Activated B cell treated with CpG ODN at 0.5 μM for 24 hours (primary cell): Measurements from ENCODE around the gene CCDC154. TPM values are rescaled to one million over a fixed set of nuclear protein-coding genes. Genes with fewer than 3 reads are reported as not detected.

Source experiments
- ATAC-seq: fragments of 200-7000 bp; cut with Tn5 transposase; one replicate; pipeline ENCODE4 v1.10.0; 2021; ENCODE audit warnings: low read depth, mild to moderate bottlenecking, moderate library complexity
- CTCF ChIA-PET: fragments of 350-600 bp; sonication (Branson Sonifier 250); formaldehyde crosslinking; loops from one replicate; lab custom pipeline; 2021; ENCODE audit warnings: antibody characterized with exemption; lab: Charles Lee
- POLR2A ChIA-PET: fragments of 350-600 bp; sonication (Branson Sonifier 250); formaldehyde crosslinking; loops from one replicate; lab custom pipeline; 2021; ENCODE audit warnings: antibody characterized with exemption; lab: Charles Lee
- DNase-seq: peaks from one replicate; pipeline ENCODE4 v3.0.0; 2022
- H3K27ac Mint-ChIP-seq: one replicate; pipeline ENCODE4 v1.8.0; 2020; ENCODE audit warnings: mixed read lengths
- H3K27me3 Mint-ChIP-seq: one replicate; pipeline ENCODE4 v1.8.0; 2021; ENCODE audit warnings: mixed read lengths
- H3K36me3 Mint-ChIP-seq: one replicate; pipeline ENCODE4 v1.8.0; 2021; ENCODE audit warnings: low read depth, mixed read lengths
- H3K4me1 Mint-ChIP-seq: one replicate; pipeline ENCODE4 v1.8.0; 2021; ENCODE audit warnings: mixed read lengths
- H3K4me3 Mint-ChIP-seq: one replicate; pipeline ENCODE4 v1.8.0; 2020; ENCODE audit warnings: mild to moderate bottlenecking, mixed read lengths
- H3K9me3 Mint-ChIP-seq: one replicate; pipeline ENCODE4 v1.8.0; 2020; ENCODE audit warnings: mixed read lengths
- intact Hi-C: fragments of 100-400 bp; cut with micrococcal nuclease; formaldehyde crosslinking; loops from one replicate; pipeline ENCODE4 v1.15.1; 2024
- total RNA-seq: library from RNA; stranded (reverse); gene quantifications from 2 replicates; pipeline ENCODE4 v1.2.3, GENCODE V29; 2022
- TF ChIP-seq, protein P1 (sequence below): fragments of 200-600 bp; IDR thresholded peaks from one replicate; pipeline ENCODE4 v1.8.0; 2022; ENCODE audit warnings: antibody characterized with exemption, mild to moderate bottlenecking

Gene CCDC154
- total RNA-seq, 1 donor from 2014 or later: 6.7 TPM

DNA sequence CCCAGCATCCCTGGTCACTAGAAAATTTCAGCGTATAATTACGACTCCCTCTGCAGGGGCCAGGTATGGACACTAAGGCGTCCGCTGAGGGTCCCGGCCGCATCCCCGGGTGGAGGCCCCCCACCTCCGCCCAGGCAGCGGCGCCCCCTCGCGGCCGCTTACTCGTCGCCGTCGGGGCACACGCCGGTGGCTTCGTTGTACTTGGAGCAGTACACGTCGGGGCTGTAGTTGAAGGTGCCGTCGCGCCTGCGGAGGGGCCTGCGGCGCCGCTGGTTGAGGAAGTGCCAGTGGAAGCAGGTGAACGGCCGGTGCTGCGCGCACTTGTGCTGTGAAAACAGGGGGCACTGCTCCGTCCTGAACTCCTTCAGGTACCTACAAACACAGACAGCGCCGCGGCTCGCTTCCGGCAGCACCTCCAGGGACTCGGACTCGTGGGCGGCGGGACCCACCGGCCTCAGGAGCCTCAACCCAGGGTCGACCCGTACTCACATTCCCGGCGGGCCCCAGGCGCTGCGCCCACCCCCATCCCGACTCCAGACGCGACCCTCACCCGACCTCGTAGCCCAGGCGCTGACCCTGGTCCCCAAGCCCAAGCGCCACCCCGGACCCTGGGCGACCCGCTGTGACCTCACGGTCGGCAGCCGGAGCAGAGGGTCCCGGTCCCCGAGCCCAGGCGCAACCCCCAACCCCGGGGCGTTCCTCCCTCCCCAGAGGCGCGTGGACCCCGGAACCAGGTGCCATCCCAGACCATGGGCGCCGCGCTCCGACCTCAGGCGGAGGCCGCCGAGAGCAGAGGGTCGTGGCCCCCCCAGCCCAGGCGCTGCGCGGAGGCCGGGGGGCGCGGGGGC is 30.4 kb downstream of the CCDC154 start:
- ChIA-PET CTCF (interaction anchor here (1.4 kb wide), 1 partner anchor 50 kb away, joined by 5 read pairs; no protein-coding TSS in a partner anchor), POLR2A (interaction anchor here (0.7 to 0.8 kb wide), 3 partner anchors 15 to 739 kb away, joined by 3 to 10 read pairs (median 7); partner anchors contain the start of gene TELO2)
- TF ChIP-seq, protein P1, sequence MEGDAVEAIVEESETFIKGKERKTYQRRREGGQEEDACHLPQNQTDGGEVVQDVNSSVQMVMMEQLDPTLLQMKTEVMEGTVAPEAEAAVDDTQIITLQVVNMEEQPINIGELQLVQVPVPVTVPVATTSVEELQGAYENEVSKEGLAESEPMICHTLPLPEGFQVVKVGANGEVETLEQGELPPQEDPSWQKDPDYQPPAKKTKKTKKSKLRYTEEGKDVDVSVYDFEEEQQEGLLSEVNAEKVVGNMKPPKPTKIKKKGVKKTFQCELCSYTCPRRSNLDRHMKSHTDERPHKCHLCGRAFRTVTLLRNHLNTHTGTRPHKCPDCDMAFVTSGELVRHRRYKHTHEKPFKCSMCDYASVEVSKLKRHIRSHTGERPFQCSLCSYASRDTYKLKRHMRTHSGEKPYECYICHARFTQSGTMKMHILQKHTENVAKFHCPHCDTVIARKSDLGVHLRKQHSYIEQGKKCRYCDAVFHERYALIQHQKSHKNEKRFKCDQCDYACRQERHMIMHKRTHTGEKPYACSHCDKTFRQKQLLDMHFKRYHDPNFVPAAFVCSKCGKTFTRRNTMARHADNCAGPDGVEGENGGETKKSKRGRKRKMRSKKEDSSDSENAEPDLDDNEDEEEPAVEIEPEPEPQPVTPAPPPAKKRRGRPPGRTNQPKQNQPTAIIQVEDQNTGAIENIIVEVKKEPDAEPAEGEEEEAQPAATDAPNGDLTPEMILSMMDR: no peak
- intact Hi-C loops: loop anchor here (1.0 to 5.0 kb wide), 2 partner anchors 35 to 198 kb away; partner anchors contain the start of genes CRAMP1 and IFT140
- DNase-seq (peak; percentile 61), ATAC-seq (peak; percentile 64)
- H3K9me3 Mint-ChIP-seq: no peaks in the 10 kb centered on the region
- peaks cover 21% of the 10 kb centered on the region for H3K36me3 Mint-ChIP-seq
- peaks cover 22% of the 10 kb centered on the region for H3K4me1 Mint-ChIP-seq
- H3K27me3 Mint-ChIP-seq: no peaks in the 10 kb centered on the region
- H3K27ac Mint-ChIP-seq: peak overlapping the region; percentile 85
- H3K4me3 Mint-ChIP-seq: peak overlapping the region; percentile 88

DNA sequence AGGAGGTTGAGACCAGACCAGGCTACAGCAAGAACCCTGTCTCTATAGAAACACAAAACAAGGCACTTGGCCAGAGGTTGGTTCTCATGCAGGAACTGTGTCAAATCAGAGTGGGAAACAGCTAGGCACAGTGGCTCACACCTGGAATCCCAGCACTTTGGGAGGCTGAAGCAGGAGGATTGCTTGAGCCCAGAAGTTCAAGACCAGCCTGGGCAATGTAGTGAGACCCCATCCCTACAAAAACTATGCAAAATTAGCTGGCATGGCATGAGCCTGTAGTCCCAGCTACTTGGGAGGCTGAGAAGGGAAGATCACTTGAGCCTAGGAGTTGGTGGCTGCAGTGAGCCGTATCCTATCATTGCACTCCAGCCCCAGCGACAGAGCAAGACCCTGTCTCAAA is 31.5 kb downstream of the CCDC154 start:
- CTCF ChIA-PET: interaction anchor here (1.4 kb wide), 1 partner anchor 49 kb away, joined by 5 read pairs; no protein-coding TSS in a partner anchor
- Mint-ChIP-seq H3K36me3 (peaks cover 18% of the 10 kb centered on the region), H3K9me3 (no peaks in the 10 kb centered on the region), H3K27ac (peak overlapping the region; percentile 85), H3K4me1 (peaks cover 31% of the 10 kb centered on the region), H3K4me3 (no peak overlapping the region), H3K27me3 (no peaks in the 10 kb centered on the region)
- POLR2A ChIA-PET: interaction anchor here (0.7 to 2.4 kb wide), 4 partner anchors 8 to 738 kb away, joined by 7 to 23 read pairs (median 8); partner anchors contain the start of gene UQCC4
- intact Hi-C loops: loop anchor here (5.0 kb wide), 1 partner anchor 199 kb away; the partner anchor contains the start of genes CRAMP1 and IFT140
- TF ChIP-seq, protein P1: no peak
- no peak for ATAC-seq
- no peak for DNase-seq

DNA sequence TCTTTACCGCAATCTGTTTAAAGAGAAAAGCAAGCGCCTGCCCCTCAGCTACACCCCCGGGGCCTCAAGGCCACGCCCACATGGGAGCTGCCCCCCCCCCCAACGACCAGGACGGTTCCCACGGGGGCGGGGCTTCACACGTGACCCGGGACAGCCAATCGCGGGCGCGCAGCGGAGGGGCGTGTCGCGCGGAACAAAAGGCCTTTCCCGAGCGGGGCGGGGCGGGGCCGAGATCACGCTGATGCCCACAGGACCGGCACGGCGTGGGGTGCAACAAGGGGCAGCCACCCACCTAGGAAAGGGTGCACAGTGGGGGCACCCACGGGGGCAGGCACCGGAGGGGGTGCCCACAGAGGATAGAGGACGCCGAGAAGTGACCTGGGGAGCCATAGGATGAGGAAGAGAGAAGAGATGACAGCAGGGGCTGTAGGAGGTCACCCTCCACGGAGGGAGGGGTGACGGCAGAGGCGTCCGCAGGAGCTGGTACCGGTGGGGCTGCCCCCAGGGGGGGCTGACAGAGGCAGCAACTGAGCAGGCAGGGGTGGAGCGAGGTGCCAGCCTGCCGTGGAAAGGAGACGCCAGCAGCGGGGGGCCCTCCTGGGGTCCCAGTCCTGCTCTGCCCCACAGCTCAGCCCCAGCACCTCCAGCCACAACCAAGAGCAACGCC is 36.1 kb downstream of the CCDC154 start:
- peak overlapping the region; percentile 80 for H3K4me3 Mint-ChIP-seq
- peak overlapping the region; percentile 56 for H3K27ac Mint-ChIP-seq
- ATAC-seq (peak; percentile 94), DNase-seq (peak; percentile 98)
- TF ChIP-seq, protein P1: no peak
- intact Hi-C loops: loop anchor here (1.0 kb wide), 3 partner anchors 12 to 45 kb away; partner anchors contain the start of gene UQCC4
- no peaks in the 10 kb centered on the region for H3K27me3 Mint-ChIP-seq
- POLR2A ChIA-PET: interaction anchor here (0.6 to 2.5 kb wide), 10 partner anchors 8 to 1371 kb away, joined by 3 to 20 read pairs (median 5); partner anchors contain the start of genes MAPK8IP3, TELO2, UBE2I and UQCC4
- peaks cover 32% of the 10 kb centered on the region for H3K36me3 Mint-ChIP-seq
- CTCF ChIA-PET: no interaction called here
- peaks cover 30% of the 10 kb centered on the region for H3K4me1 Mint-ChIP-seq
- H3K9me3 Mint-ChIP-seq: no peaks in the 10 kb centered on the region

DNA sequence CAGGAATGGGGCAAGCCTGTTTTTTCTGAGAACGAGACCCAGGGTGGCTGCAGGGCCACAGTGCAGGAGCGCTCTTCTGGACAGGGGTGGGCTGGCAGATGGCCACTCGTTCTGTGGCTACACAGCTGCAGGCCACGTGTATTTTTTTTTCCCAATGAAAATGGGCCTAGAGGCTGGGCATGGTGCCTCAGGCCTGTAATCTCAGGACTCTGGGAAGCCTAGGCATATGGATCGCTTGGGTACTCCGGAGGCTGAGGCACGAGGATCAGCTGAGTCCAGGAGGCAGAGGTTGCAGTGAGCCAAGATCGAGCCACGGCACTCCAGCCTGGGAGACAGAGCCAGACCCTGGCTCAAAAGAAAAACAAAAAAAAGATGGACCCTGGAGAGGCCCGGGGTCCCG is 36.6 kb downstream of the CCDC154 start:
- Mint-ChIP-seq H3K27ac (peak overlapping the region; percentile 74), H3K4me1 (peaks cover 28% of the 10 kb centered on the region), H3K27me3 (no peaks in the 10 kb centered on the region), H3K9me3 (no peaks in the 10 kb centered on the region), H3K36me3 (peaks cover 38% of the 10 kb centered on the region), H3K4me3 (peak overlapping the region; percentile 68)
- ChIA-PET CTCF (interaction anchor here (0.5 kb wide), 1 partner anchor 293 kb away, joined by 3 read pairs; no protein-coding TSS in a partner anchor), POLR2A (interaction anchor here (0.6 to 2.5 kb wide), 10 partner anchors 9 to 1370 kb away, joined by 3 to 20 read pairs (median 5); partner anchors contain the start of genes MAPK8IP3, TELO2, UBE2I and UQCC4)
- DNase-seq (no peak), ATAC-seq (no peak)
- intact Hi-C loops: loop anchor here (1.0 kb wide), 3 partner anchors 13 to 44 kb away; partner anchors contain the start of gene UQCC4
- TF ChIP-seq, protein P1: no peak
